ENCODE data around the gene FSIP1.

FSIP1 gene

GRCh38 chr15:39792025-39792843 is 9.6 kb upstream of the FSIP1 start:
- DNase-seq (ENCODE audit: low read depth in 2 of 2) = no peak

GRCh38 chr15:39789736-39790135 is 7.1 kb upstream of the FSIP1 start:
- no peak for DNase-seq (ENCODE audit: low read depth in 2 of 2)

- no peak for DNase-seq (ENCODE audit: low read depth in 2 of 2)
Measured at GRCh38 chr15:39788800-39789565, 6.3 kb upstream of the FSIP1 start.

GRCh38 chr15:39788108-39788507 is 5.5 kb upstream of the FSIP1 start:
- DNase-seq (ENCODE audit: low read depth in 2 of 2) = no peak

- no peak for DNase-seq (ENCODE audit: low read depth in 2 of 2)
Measured at GRCh38 chr15:39787479-39787878, 4.8 kb upstream of the FSIP1 start.

GRCh38 chr15:39786447-39787056 is 3.9 kb upstream of the FSIP1 start:
- no peak for DNase-seq (ENCODE audit: low read depth in 2 of 2)

GRCh38 chr15:39785841-39786240 is 3.2 kb upstream of the FSIP1 start:
- no peak for DNase-seq (ENCODE audit: low read depth in 2 of 2)

- DNase-seq (ENCODE audit: low read depth in 2 of 2) = no peak
Measured at GRCh38 chr15:39785139-39785538, 2.5 kb upstream of the FSIP1 start.

- no peak for DNase-seq (ENCODE audit: low read depth in 2 of 2)
Measured at GRCh38 chr15:39784638-39785037, 2.0 kb upstream of the FSIP1 start.

- DNase-seq (ENCODE audit: low read depth in 2 of 2) = no peak
Measured at GRCh38 chr15:39784125-39784524, 1.5 kb upstream of the FSIP1 start.

GRCh38 chr15:39783244-39783820 is 691 bp upstream of the FSIP1 start:
- no peak for DNase-seq (ENCODE audit: low read depth in 2 of 2)

- no peak for DNase-seq (ENCODE audit: low read depth in 2 of 2)
Measured at GRCh38 chr15:39781967-39782302, 706 bp downstream of the FSIP1 start.

GRCh38 chr15:39781147-39781966 is 1.3 kb downstream of the FSIP1 start:
- no peak for DNase-seq (ENCODE audit: low read depth in 2 of 2)

GRCh38 chr15:39778021-39778420 is 4.6 kb downstream of the FSIP1 start:
- no peak for DNase-seq (ENCODE audit: low read depth in 2 of 2)

GRCh38 chr15:39777496-39777895 is 5.1 kb downstream of the FSIP1 start:
- DNase-seq (ENCODE audit: low read depth in 2 of 2) = no peak

GRCh38 chr15:39776068-39776467 is 6.6 kb downstream of the FSIP1 start:
- DNase-seq (ENCODE audit: low read depth in 2 of 2) = no peak

GRCh38 chr15:39774688-39775267 is 7.9 kb downstream of the FSIP1 start:
- no peak for DNase-seq (ENCODE audit: low read depth in 2 of 2)

- no peak for DNase-seq (ENCODE audit: low read depth in 2 of 2)
Measured at GRCh38 chr15:39770748-39771689, 11.6 kb downstream of the FSIP1 start.

GRCh38 chr15:39767921-39768320 is 14.7 kb downstream of the FSIP1 start:
- no peak for DNase-seq (ENCODE audit: low read depth in 2 of 2)

GRCh38 chr15:39761006-39761405 is 21.6 kb downstream of the FSIP1 start:
- DNase-seq (ENCODE audit: low read depth in 2 of 2) = no peak

All from stimulated activated CD4-positive, alpha-beta T cell treated with anti-CD3 and anti-CD28 coated beads, Interleukin-12 subunit alpha, Interleukin-12 subunit beta, amount 100 ng/mL, for 24 hours (primary cell).